ENCODE measurements around the gene LMO4. TPM values are rescaled to one million over a fixed set of nuclear protein-coding genes. Genes with fewer than 3 reads are reported as not detected.

LMO4 gene
- total and polyA plus RNA-seq, 2 experiments from 2014 or later, result 35.6 to 96.2 TPM

GRCh38 chr1:87331365-87332241, 2.9 kb downstream of the LMO4 start:
- DNase-seq (ENCODE audit: low spot score), result peak; percentile 94
- peaks cover 19% of the 10 kb centered on the region for H3K27me3 Mint-ChIP-seq (ENCODE audit: insufficient read depth, low read depth, poor library complexity)
- TF ChIP-seq ZNF462 (CRISPR knock-in tag; IDR thresholded peaks at IDR 0.05) (no peak), CREB1 (CRISPR knock-in tag; IDR thresholded peaks at IDR 0.05; ENCODE audit: low read depth) (0 out of 2 replicates have a peak, but pooled peaks have one; percentile 20), POLR2AphosphoS5 (IDR thresholded peaks at IDR 0.05; ENCODE audit: low read depth) (peak; percentile 59), STAT1 (IDR thresholded peaks at IDR 0.05; ENCODE audit: unreplicated experiment) (no peak), JUNB (IDR thresholded peaks at IDR 0.05; ENCODE audit: unreplicated experiment) (no peak), NANOG (IDR thresholded peaks at IDR 0.05; ENCODE audit: borderline replicate concordance) (no peak), ZNF114 (CRISPR knock-in tag; IDR thresholded peaks at IDR 0.05) (no peak), REST (IDR thresholded peaks at IDR 0.05; ENCODE audit: unreplicated experiment) (no peak), ZNF331 (CRISPR knock-in tag; IDR thresholded peaks at IDR 0.05; ENCODE audit: low read depth) (no peak), ETS1 (IDR thresholded peaks at IDR 0.05) (no peak)
- H3K9me3 Mint-ChIP-seq, result no peaks in the 10 kb centered on the region; the same call in 2 of the 3 replicates
- H3K79me2 ChIP-seq (replicated peaks; ENCODE audit: insufficient read depth), result peaks cover 58% of the 10 kb centered on the region
- no peaks in the 10 kb centered on the region for H3F3A ChIP-seq (replicated peaks; ENCODE audit: low read depth)
- no peaks in the 10 kb centered on the region for H3K27me3 ChIP-seq (ENCODE audit: insufficient read depth)
- peak overlapping the region; percentile 90 for H3K4me3 Mint-ChIP-seq
- peak overlapping the region; percentile 75 for H3K4me2 ChIP-seq
- no peaks in the 10 kb centered on the region for H3K36me3 ChIP-seq (ENCODE audit: insufficient read depth)
- no peak overlapping the region for H2AFZ ChIP-seq
- H3K4me1 Mint-ChIP-seq, result peaks cover 44% of the 10 kb centered on the region
- peak; percentile 16 for ATAC-seq
- H3K4me1 ChIP-seq (ENCODE audit: insufficient read depth), result peaks cover 45% of the 10 kb centered on the region
- H3K9me2 ChIP-seq (ENCODE audit: insufficient read depth), result no peaks in the 10 kb centered on the region
- peak overlapping the region; percentile 98 for H3K27ac Mint-ChIP-seq
- H3K4me3 ChIP-seq, result peak overlapping the region; percentile 58
- H4K20me1 ChIP-seq (replicated peaks; ENCODE audit: insufficient read depth), result peaks cover 20% of the 10 kb centered on the region
- peaks cover 27% of the 10 kb centered on the region for H3K36me3 Mint-ChIP-seq (ENCODE audit: low read depth)
- peak overlapping the region; percentile 92 for H3K27ac ChIP-seq (ENCODE audit: low read depth)

Data from GM23338 (cell line).